COLO668 (cell line): ENCODE data around the gene KRT80.
A peak's percentile ranks its signal among the peaks of the same experiment; 100 is the strongest.

Experiments
- DNase-seq: peaks from one replicate; lab custom pipeline; 2025; ENCODE audit not compliant: unreplicated experiment; lab: John Stamatoyannopoulos, UW

KRT80 gene

DNA sequence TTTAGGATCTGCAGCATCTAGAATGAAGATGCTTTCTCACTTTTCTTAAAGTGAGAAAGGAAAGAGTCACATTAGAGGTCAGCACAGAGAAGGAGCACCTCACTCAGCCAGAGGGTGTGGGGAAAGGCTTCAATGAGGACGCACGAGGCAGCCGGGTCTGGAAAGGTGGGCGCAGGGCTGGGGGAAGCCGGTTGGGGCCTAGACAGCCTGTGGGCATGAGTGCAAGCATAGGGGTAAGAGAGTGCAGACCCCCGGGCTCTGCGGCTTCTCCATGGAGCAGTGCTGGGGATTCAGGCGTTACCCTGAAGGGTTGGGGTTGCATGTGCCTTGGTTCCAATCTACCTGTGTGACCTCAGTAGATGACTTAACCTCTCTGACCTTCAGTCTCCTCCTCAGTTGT lies 49.9 kb downstream of the KRT80 start:
- DNase-seq, result no peak

DNA sequence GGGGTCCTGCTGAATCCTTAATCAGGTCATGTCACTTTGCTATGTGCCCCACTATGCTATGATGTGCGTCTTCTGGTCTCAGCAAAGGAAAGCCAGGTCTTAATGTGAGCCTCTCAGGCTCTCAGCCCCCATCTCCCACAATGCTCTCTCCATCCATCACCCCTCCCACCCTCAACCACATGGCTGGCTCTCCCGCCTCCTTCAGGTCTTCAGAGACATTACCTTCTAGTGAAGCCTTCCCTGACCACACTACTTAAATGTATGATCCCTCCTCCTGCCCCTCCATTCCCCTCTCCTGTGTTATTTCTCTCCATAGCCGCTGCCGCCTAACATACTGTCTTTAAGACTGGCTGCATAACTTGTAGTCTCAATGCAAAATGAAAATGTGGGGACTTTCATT lies 50.5 kb downstream of the KRT80 start:
- no peak for DNase-seq

- peak; percentile 47 for DNase-seq
Measured at GRCh38 chr12:52139579-52140062, 52.2 kb downstream of the KRT80 start.

GRCh38 chr12:52139147-52139546 lies 52.7 kb downstream of the KRT80 start:
- no peak for DNase-seq

GRCh38 chr12:52137746-52138145 lies 54.1 kb downstream of the KRT80 start:
- DNase-seq, result no peak

GRCh38 chr12:52132754-52133161 lies 59.1 kb downstream of the KRT80 start:
- DNase-seq, result no peak

DNA sequence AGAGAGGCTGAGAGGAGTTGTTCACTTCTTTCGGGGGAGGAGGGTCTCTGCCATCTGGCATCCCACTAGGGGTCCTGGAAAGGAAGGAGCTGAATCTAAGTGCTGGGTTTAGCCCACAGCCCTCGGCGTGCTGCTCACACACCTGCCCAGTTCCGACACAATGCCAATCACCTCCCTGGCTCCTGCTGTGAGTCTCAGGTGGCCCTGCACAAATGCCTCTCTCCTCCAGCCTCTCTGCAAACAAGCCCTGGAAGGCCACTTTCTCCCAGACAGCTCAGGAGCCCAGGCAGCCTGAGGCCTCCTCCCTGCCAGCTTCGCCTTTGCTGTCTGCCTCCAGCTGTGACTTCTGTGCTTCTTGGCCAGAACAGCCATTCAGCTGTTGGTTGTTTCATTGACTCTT lies 61.1 kb downstream of the KRT80 start:
- DNase-seq, result peak; percentile 63

- DNase-seq, result no peak
Measured at GRCh38 chr12:52127683-52128450, 63.9 kb downstream of the KRT80 start.

GRCh38 chr12:52126605-52127578 lies 64.9 kb downstream of the KRT80 start:
- DNase-seq, result no peak

- DNase-seq, result no peak
Measured at GRCh38 chr12:52126050-52126604, 65.7 kb downstream of the KRT80 start.

DNA sequence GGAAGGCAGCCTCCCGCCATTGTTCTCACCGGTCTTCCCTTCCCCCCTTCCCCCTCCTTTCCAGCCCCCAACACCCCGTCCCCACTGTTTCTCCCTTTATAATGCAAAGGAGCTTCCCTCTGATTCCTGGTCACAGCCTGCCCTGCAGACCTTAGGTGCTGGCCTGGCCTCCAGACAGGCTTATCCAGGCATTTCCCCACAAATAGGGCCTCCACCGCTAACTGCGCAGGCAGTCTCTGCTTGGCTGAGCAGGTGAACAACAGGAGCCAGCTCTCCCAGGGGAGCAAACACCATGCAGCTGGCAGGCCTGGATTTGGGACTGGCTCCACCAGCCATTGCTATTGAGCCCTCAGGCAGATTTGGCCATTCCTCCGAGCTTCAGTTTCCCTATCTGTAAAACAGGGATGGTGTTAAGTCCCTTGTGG lies 66.3 kb downstream of the KRT80 start:
- DNase-seq, result peak; percentile 67

- no peak for DNase-seq
Measured at GRCh38 chr12:52123487-52124186, 68.2 kb downstream of the KRT80 start.

- no peak for DNase-seq
Measured at GRCh38 chr12:52122904-52123303, 68.9 kb downstream of the KRT80 start.

DNA sequence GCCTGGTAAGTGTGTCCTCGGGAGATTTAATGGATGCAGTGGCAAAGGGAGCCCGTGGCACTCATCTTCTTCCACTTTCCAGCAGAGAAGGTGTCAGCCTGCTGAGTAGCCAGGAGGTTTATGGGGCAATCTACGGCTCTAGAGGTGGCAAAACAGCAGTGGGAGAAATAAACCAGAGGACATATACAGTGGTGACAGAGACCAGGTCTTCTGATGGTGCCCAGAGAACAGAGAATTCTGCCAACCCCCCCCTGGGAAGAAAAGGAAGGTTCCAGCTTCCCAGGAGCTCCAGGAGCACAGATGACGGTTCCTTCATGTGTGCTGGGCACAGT lies 69.3 kb downstream of the KRT80 start:
- DNase-seq, result no peak

GRCh38 chr12:52121824-52122539 lies 69.8 kb downstream of the KRT80 start:
- peak; percentile 70 for DNase-seq

GRCh38 chr12:52120951-52121823 lies 70.6 kb downstream of the KRT80 start:
- no peak for DNase-seq

DNA sequence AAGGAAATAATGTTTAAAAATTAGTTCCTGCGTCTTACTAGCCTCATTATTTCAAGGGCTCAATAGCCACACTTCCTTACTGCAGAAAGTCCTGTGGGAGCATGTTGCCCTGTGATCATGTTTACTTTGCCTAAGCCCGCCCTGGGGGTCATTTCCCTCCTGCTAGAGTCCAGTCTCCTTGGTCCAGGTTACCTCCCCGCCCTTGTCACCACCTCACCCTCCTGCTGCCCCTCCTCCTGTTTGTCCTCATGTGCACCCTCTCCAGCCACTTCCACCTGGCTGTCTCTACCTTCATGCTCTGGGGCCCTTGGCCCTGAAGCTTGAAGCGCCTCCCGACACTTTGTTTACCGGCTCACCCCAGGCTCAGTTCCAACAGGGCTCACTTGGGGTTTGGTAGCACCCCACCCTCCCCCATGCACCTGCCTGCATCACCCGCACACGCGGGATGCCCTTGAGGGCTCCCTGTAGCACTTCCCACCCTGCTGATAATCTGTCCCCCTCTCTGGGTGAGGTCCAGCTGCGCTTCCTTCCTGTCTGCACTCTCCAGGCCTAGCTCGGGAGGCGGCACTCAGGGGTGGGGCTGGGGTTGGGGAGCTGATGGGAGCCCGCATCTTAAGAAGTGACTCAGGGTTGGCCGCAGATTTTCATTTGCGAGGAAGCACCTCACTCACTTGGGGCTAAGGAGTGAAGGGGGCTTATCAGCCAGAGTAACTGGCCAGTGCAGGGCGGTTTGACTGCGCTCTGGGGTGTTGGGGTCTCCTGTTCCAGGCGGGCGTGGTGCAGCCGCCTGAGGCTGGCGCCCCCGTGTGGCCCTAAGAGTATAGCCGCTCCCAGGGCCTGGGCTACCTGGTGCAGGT lies 72.2 kb downstream of the KRT80 start:
- peak; percentile 75 for DNase-seq
